Type B pancreatic cell (in vitro differentiated cells): ENCODE data around the gene GUCY1A1. TPM values are rescaled to one million over a fixed set of nuclear protein-coding genes. Genes with fewer than 3 reads are reported as not detected.

Experiments
- DNase-seq: peaks from one replicate; pipeline ENCODE4 v3.0.0; 2021; ENCODE audit warnings: mixed read lengths; ENCODE audit not compliant: unreplicated experiment; ENCODE audit errors: extremely low spot score
- H3K27ac Mint-ChIP-seq: 2 replicates; pipeline ENCODE4 v1.8.0; 2021; ENCODE audit warnings: mild to moderate bottlenecking, mixed read lengths
- H3K27me3 Mint-ChIP-seq: 2 replicates; pipeline ENCODE4 v1.8.0; 2021; ENCODE audit warnings: mixed read lengths
- H3K36me3 Mint-ChIP-seq: 2 replicates; pipeline ENCODE4 v1.8.0; 2021; ENCODE audit warnings: mixed read lengths
- H3K4me1 Mint-ChIP-seq: one replicate; pipeline ENCODE4 v1.8.0; 2021; ENCODE audit warnings: mixed read lengths; ENCODE audit not compliant: unreplicated experiment
- H3K4me3 Mint-ChIP-seq: 2 replicates; pipeline ENCODE4 v1.8.0; 2021; ENCODE audit warnings: mild to moderate bottlenecking, mixed read lengths
- H3K9me3 Mint-ChIP-seq: 2 replicates; pipeline ENCODE4 v1.8.0; 2021; ENCODE audit warnings: mixed read lengths
- CTCF ChIP-seq: fragments of 200-600 bp; sonication (generic); conservative IDR thresholded peaks from 2 replicates; pipeline ENCODE4 v1.5.0; 2021; ENCODE audit warnings: antibody characterized with exemption, mild to moderate bottlenecking
- total RNA-seq: library from RNA; stranded (reverse); gene quantifications from 2 replicates; pipeline ENCODE4 v1.2.1, GENCODE V29; 2021; ENCODE audit warnings: low replicate concordance

GUCY1A1 gene
- total RNA-seq, 1 donor from 2014 or later, result 6.2 TPM

- H3K36me3 Mint-ChIP-seq, result no peaks in the 10 kb centered on the region
Measured at GRCh38 chr4:155757745-155758265, 91.2 kb downstream of the GUCY1A1 start.

GRCh38 chr4:155758481-155759371, 92.1 kb downstream of the GUCY1A1 start, which contains the start of gene GUCY1B1:
GUCY1B1 (plus strand) TSS chr4:155759021; CDS start chr4:155759141, 120 bp downstream.
- Mint-ChIP-seq H3K36me3 (no peaks in the 10 kb centered on the region), H3K4me1 (peaks cover 9% of the 10 kb centered on the region), H3K27me3 (peaks cover 4% of the 10 kb centered on the region), H3K4me3 (peak within 1 kb of the TSS; percentile 85), H3K9me3 (peaks cover 4% of the 10 kb centered on the region), H3K27ac (peak within 1 kb of the TSS; percentile 37)
- TF ChIP-seq CTCF, result peak; percentile 56
- peak; percentile 87 for DNase-seq

More at GRCh38 chr4:155757745-155758265, 91.2 kb downstream of the GUCY1A1 start:
- no peak for DNase-seq
- no peak for TF ChIP-seq CTCF
- H3K27me3 Mint-ChIP-seq, result peaks cover 4% of the 10 kb centered on the region
- H3K9me3 Mint-ChIP-seq, result peaks cover 4% of the 10 kb centered on the region
- H3K27ac Mint-ChIP-seq, result no peak overlapping the region
- peaks cover 9% of the 10 kb centered on the region for H3K4me1 Mint-ChIP-seq
- H3K4me3 Mint-ChIP-seq, result peak overlapping the region; percentile 85

- H3K4me3 Mint-ChIP-seq, result peak overlapping the region; percentile 85
- DNase-seq, result peak; percentile 73
- peaks cover 4% of the 10 kb centered on the region for H3K9me3 Mint-ChIP-seq
- peaks cover 4% of the 10 kb centered on the region for H3K27me3 Mint-ChIP-seq
- TF ChIP-seq CTCF, result peak; percentile 38
- H3K27ac Mint-ChIP-seq, result no peak overlapping the region
- H3K36me3 Mint-ChIP-seq, result no peaks in the 10 kb centered on the region
- H3K4me1 Mint-ChIP-seq, result peaks cover 9% of the 10 kb centered on the region
Measured at GRCh38 chr4:155759372-155760252, 93.0 kb downstream of the GUCY1A1 start.

- no peak overlapping the region for H3K27ac Mint-ChIP-seq
- peaks cover 4% of the 10 kb centered on the region for H3K27me3 Mint-ChIP-seq
- H3K4me1 Mint-ChIP-seq, result peaks cover 9% of the 10 kb centered on the region
- TF ChIP-seq CTCF, result no peak
- DNase-seq, result no peak
- H3K36me3 Mint-ChIP-seq, result no peaks in the 10 kb centered on the region
- H3K4me3 Mint-ChIP-seq, result peak overlapping the region; percentile 86
- peaks cover 4% of the 10 kb centered on the region for H3K9me3 Mint-ChIP-seq
Measured at GRCh38 chr4:155761047-155761446, 94.4 kb downstream of the GUCY1A1 start.

- no peak for DNase-seq
- Mint-ChIP-seq H3K9me3 (peaks cover 4% of the 10 kb centered on the region), H3K4me3 (peak overlapping the region; percentile 54), H3K4me1 (peaks cover 9% of the 10 kb centered on the region), H3K27ac (no peak overlapping the region), H3K36me3 (no peaks in the 10 kb centered on the region), H3K27me3 (peaks cover 4% of the 10 kb centered on the region)
- no peak for TF ChIP-seq CTCF
Measured at GRCh38 chr4:155761916-155762315, 95.3 kb downstream of the GUCY1A1 start.
